Hepatocyte (in vitro differentiated cells): ENCODE data around the gene OR4D6. TPM values are rescaled to one million over a fixed set of nuclear protein-coding genes. Genes with fewer than 3 reads are reported as not detected.

Experiments
- DNase-seq: peaks from one replicate; pipeline ENCODE4 v3.0.0-alpha.2; 2016; ENCODE audit warnings: low spot score
- H2AFZ ChIP-seq: fragments of 200-600 bp; sonication (generic); 2 replicates; pipeline ENCODE4 v1.6.0; 2016; ENCODE audit warnings: antibody characterized with exemption, mild to moderate bottlenecking
- H3K27ac ChIP-seq: fragments of 200-600 bp; sonication (generic); 2 replicates; pipeline ENCODE4 v1.5.1; 2016; ENCODE audit warnings: mild to moderate bottlenecking
- H3K27me3 ChIP-seq: fragments of 200-600 bp; sonication (generic); 2 replicates; pipeline ENCODE4 v1.6.1; 2016
- H3K36me3 ChIP-seq: fragments of 200-600 bp; sonication (generic); replicated peaks from 2 replicates; pipeline ENCODE4 v1.5.1; 2016; ENCODE audit warnings: low read depth; ENCODE audit not compliant: insufficient read depth
- H3K4me1 ChIP-seq: fragments of 200-600 bp; sonication (generic); 2 replicates; pipeline ENCODE4 v1.5.1; 2016; ENCODE audit warnings: mild to moderate bottlenecking, moderate library complexity; ENCODE audit not compliant: insufficient read depth
- H3K4me2 ChIP-seq: fragments of 200-600 bp; sonication (generic); 2 replicates; pipeline ENCODE4 v1.6.0; 2016
- H3K4me3 ChIP-seq: fragments of 200-600 bp; sonication (generic); 2 replicates; pipeline ENCODE4 v1.5.1; 2016; ENCODE audit warnings: mild to moderate bottlenecking
- H3K79me2 ChIP-seq: fragments of 200-600 bp; sonication (generic); 2 replicates; pipeline ENCODE4 v1.6.0; 2017; ENCODE audit warnings: mild to moderate bottlenecking
- H3K9me2 ChIP-seq: fragments of 200-600 bp; sonication (generic); replicated peaks from 2 replicates; pipeline ENCODE4 v1.6.0; 2017; ENCODE audit warnings: mild to moderate bottlenecking; ENCODE audit not compliant: insufficient read depth
- H3K9me3 ChIP-seq: fragments of 200-600 bp; sonication (generic); 2 replicates; pipeline ENCODE4 v1.5.1; 2016; ENCODE audit warnings: low read depth, mild to moderate bottlenecking
- H4K20me1 ChIP-seq: fragments of 200-600 bp; sonication (generic); 2 replicates; pipeline ENCODE4 v1.6.0; 2016; ENCODE audit warnings: mild to moderate bottlenecking; ENCODE audit not compliant: insufficient read depth, poor library complexity, severe bottlenecking
- EZH2 ChIP-seq: fragments of 200-600 bp; sonication (generic); IDR thresholded peaks from 2 replicates; pipeline ENCODE4 v1.6.1; 2016; ENCODE audit warnings: antibody characterized with exemption, mild to moderate bottlenecking, borderline replicate concordance
- EZH2phosphoT487 ChIP-seq: fragments of 200-600 bp; sonication (generic); IDR thresholded peaks from one replicate; pipeline ENCODE4 v1.6.1; 2018; ENCODE audit warnings: antibody characterized with exemption, mild to moderate bottlenecking, low read depth, moderate library complexity; ENCODE audit not compliant: unreplicated experiment, severe bottlenecking
- WGBS: methylation state at CpG from one replicate; pipeline ENCODE4 v1.1.6; 2016; ENCODE audit warnings: low lambda C conversion rate; ENCODE audit errors: missing lambda C conversion rate; 5-methylcytosine and 5-hydroxymethylcytosine counted together
- polyA plus RNA-seq: library from polyadenylated mRNA; unstranded; fragments of >200 nt; fragmentation: Nextera tagmentation; extraction: Ambion mirVana; gene quantifications from 2 replicates; pipeline ENCODE4 v1.2.1, GENCODE V29; 2016
- total RNA-seq: library from RNA; depleted of rRNA; stranded (reverse); fragments of >200 nt; gene quantifications from 2 replicates; pipeline ENCODE4 v1.2.3, GENCODE V29; 2014
- TF ChIP-seq, protein P1 (sequence below): fragments of 200-600 bp; sonication (generic); IDR thresholded peaks from 2 replicates; pipeline ENCODE4 v1.5.1; 2016; ENCODE audit warnings: antibody characterized with exemption, mild to moderate bottlenecking; ENCODE audit not compliant: poor library complexity

Gene OR4D6
- total and polyA plus RNA-seq, 2 experiments from 2014 or later = not detected

DNA sequence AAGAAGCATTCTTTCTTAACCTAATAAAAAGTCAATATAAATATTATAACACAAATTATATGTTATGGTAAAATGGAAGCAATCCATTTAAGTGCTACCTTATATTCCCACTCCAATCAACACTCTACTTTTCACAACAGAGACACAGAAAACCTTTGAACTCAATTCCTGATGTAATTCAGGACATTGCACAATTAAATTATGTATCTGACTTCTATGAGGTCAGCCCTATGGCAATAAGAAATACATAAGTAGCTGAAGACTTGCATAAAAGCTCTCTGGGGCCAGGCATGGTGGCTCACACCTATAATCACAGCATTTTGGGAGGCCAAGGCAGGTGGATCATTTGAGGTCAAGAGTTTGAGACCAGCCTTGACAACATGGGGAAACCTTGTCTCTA, 23.1 kb downstream of the OR4D6 start:
- DNase-seq = no peak
- Histone ChIP-seq H3K9me3 (no peaks in the 10 kb centered on the region), H3K79me2 (no peaks in the 10 kb centered on the region), H2AFZ (no peak overlapping the region), H3K27me3 (no peaks in the 10 kb centered on the region), H3K9me2 (no peaks in the 10 kb centered on the region), H3K27ac (no peak overlapping the region), H3K4me1 (no peaks in the 10 kb centered on the region), H4K20me1 (no peaks in the 10 kb centered on the region), H3K4me3 (no peak overlapping the region), H3K4me2 (no peak overlapping the region), H3K36me3 (no peaks in the 10 kb centered on the region)
- TF ChIP-seq EZH2 (no peak), EZH2phosphoT487 (no peak)
- TF ChIP-seq, protein P1, sequence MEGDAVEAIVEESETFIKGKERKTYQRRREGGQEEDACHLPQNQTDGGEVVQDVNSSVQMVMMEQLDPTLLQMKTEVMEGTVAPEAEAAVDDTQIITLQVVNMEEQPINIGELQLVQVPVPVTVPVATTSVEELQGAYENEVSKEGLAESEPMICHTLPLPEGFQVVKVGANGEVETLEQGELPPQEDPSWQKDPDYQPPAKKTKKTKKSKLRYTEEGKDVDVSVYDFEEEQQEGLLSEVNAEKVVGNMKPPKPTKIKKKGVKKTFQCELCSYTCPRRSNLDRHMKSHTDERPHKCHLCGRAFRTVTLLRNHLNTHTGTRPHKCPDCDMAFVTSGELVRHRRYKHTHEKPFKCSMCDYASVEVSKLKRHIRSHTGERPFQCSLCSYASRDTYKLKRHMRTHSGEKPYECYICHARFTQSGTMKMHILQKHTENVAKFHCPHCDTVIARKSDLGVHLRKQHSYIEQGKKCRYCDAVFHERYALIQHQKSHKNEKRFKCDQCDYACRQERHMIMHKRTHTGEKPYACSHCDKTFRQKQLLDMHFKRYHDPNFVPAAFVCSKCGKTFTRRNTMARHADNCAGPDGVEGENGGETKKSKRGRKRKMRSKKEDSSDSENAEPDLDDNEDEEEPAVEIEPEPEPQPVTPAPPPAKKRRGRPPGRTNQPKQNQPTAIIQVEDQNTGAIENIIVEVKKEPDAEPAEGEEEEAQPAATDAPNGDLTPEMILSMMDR = no peak

DNA sequence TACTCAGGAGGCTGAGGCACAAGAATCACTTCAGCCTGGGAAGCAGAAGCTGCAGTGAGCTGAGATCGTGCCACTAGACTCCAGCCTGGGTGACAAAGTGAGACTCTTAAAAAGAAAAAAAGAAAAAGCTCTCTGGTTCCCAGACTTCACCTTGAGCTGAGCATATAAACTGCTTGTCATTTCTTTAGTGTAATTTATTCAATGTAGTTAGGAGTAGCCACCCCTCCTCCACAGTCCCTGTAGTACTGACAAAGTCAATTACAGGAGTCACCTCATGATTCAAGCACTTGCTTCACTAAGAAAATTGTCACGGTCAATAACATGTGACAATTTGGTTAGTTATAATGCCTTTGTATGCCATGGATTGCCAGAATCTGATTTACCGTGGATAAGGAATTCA, 23.6 kb downstream of the OR4D6 start:
- H3K36me3 ChIP-seq = no peaks in the 10 kb centered on the region
- H2AFZ ChIP-seq = no peak overlapping the region
- H3K27ac ChIP-seq = no peak overlapping the region
- no peaks in the 10 kb centered on the region for H3K4me1 ChIP-seq
- no peaks in the 10 kb centered on the region for H3K9me3 ChIP-seq
- H3K9me2 ChIP-seq = no peaks in the 10 kb centered on the region
- WGBS = 93% methylated on average over 3 of the region's 3 CpGs
- no peaks in the 10 kb centered on the region for H3K27me3 ChIP-seq
- no peaks in the 10 kb centered on the region for H4K20me1 ChIP-seq
- H3K79me2 ChIP-seq = no peaks in the 10 kb centered on the region
- TF ChIP-seq EZH2phosphoT487 (no peak), EZH2 (no peak)
- TF ChIP-seq, protein P1 = no peak
- H3K4me3 ChIP-seq = no peak overlapping the region
- no peak overlapping the region for H3K4me2 ChIP-seq
- no peak for DNase-seq

DNA sequence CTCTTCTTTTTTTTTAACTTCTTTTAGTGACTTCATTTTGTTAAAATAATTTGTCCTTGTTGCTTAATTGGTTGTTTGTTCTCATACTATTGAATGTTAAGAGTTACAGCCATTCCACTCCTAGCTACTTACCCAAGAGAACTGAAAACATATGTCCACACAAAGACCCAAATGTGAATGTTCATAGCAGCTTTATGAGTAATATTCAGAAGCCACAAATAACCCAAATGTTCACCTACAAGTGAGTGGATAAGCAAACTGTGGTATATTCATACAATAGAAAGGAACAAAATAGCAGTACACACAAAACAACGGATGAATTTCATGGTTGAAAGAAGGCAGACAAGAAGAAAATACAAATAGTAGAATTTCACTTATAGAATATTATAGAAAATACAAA, 45.2 kb downstream of the OR4D6 start:
- Histone ChIP-seq H4K20me1 (no peaks in the 10 kb centered on the region), H3K36me3 (no peaks in the 10 kb centered on the region), H3K9me3 (no peaks in the 10 kb centered on the region), H3K27me3 (no peaks in the 10 kb centered on the region), H3K4me2 (no peak overlapping the region), H3K79me2 (no peaks in the 10 kb centered on the region), H3K9me2 (no peaks in the 10 kb centered on the region), H3K27ac (no peak overlapping the region), H2AFZ (no peak overlapping the region), H3K4me3 (no peak overlapping the region), H3K4me1 (no peaks in the 10 kb centered on the region)
- TF ChIP-seq EZH2phosphoT487 = no peak
- no peak for TF ChIP-seq EZH2
- TF ChIP-seq, protein P1 = no peak
- DNase-seq = no peak
- WGBS = 55% methylated on average over 1 of the region's 1 CpG

DNA sequence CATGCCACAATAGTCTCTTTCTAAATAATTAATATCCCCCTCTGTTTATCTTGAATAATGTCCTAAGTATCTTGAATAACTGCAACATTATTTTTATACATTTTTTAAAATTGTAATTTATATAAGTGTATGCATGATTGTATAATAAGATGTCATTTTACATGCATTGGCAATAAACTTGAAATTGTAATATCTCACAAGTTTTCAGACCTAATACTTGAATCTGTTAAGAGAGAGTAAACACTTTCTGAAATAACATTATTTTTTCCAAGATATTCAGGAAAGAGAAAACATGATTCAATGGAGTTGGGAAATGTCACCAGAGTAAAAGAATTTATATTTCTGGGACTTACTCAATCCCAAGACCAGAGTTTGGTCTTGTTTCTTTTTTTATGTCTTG, 46.5 kb downstream of the OR4D6 start, which contains the start of gene OR4D11:
TSS of gene OR4D11 (plus strand) at position 301 of the 400 bp plus-strand sequence. CDS start at position 301, 0 bp downstream.
- Histone ChIP-seq H3K79me2 (no peaks in the 10 kb centered on the region), H2AFZ (no peak within 1 kb of the TSS), H3K4me2 (no peak within 1 kb of the TSS), H3K4me1 (no peaks in the 10 kb centered on the region), H3K4me3 (no peak within 1 kb of the TSS), H4K20me1 (no peaks in the 10 kb centered on the region), H3K9me3 (no peaks in the 10 kb centered on the region), H3K36me3 (no peaks in the 10 kb centered on the region), H3K9me2 (no peaks in the 10 kb centered on the region), H3K27me3 (no peaks in the 10 kb centered on the region), H3K27ac (no peak within 1 kb of the TSS)
- DNase-seq = no peak
- TF ChIP-seq, protein P1 = no peak
- no peak for TF ChIP-seq EZH2phosphoT487
- TF ChIP-seq EZH2 = no peak
